HEK293T (cell line): ENCODE results near the gene NBEA.

Source experiments
- ARNT ChIP-seq: fragments of 450-650 bp; IDR thresholded peaks from 2 replicates; pipeline ENCODE4 v1.6.1; 2017; ENCODE audit warnings: mild to moderate bottlenecking
- FOXA1 ChIP-seq: fragments of 450-650 bp; IDR thresholded peaks from 2 replicates; pipeline ENCODE4 v1.6.1; 2016; ENCODE audit warnings: mild to moderate bottlenecking

GRCh38 chr13:35718084-35718483 lies 776.0 kb downstream of the NBEA start:
- TF ChIP-seq ARNT (no peak), FOXA1 (no peak)
